HCT116 (cell line): Measurements from ENCODE around the gene PCSK6.

ENCODE experiments used
- EGR1 ChIP-seq: IDR thresholded peaks from 2 replicates; pipeline ENCODE4 v1.6.1; 2012; ENCODE audit warnings: low read depth
- ELF1 ChIP-seq: IDR thresholded peaks from 2 replicates; pipeline ENCODE4 v1.6.1; 2012; ENCODE audit warnings: low read depth, borderline replicate concordance
- EZH2 ChIP-seq: fragments of 200-600 bp; sonication (generic); IDR thresholded peaks from 2 replicates; pipeline ENCODE4 v1.6.1; 2017; ENCODE audit warnings: antibody characterized with exemption, mixed run types
- EZH2phosphoT487 ChIP-seq: fragments of 200-600 bp; IDR thresholded peaks from 2 replicates; pipeline ENCODE4 v1.6.1; 2018; ENCODE audit warnings: antibody characterized with exemption, borderline replicate concordance
- FOSL1 ChIP-seq: IDR thresholded peaks from 2 replicates; pipeline ENCODE4 v1.6.1; 2012; ENCODE audit warnings: low read depth
- POLR2A ChIP-seq: IDR thresholded peaks from 2 replicates; pipeline ENCODE4 v1.7.0; 2011; ENCODE audit warnings: borderline replicate concordance; ENCODE audit not compliant: insufficient read depth, insufficient read length; ENCODE audit errors: extremely low read depth
- POLR2AphosphoS5 ChIP-seq: IDR thresholded peaks from 2 replicates; pipeline ENCODE4 v1.6.1; 2011; ENCODE audit warnings: mild to moderate bottlenecking, low read depth, low read length, moderate library complexity
- RAD21 ChIP-seq: IDR thresholded peaks from 2 replicates; pipeline ENCODE4 v1.6.1; 2012; ENCODE audit warnings: low read depth, mild to moderate bottlenecking
- SP1 ChIP-seq: IDR thresholded peaks from 2 replicates; pipeline ENCODE4 v1.6.1; 2012; ENCODE audit warnings: low read depth
- TCF7L2 ChIP-seq: IDR thresholded peaks from 2 replicates; pipeline ENCODE4 v1.7.0; 2011; ENCODE audit warnings: borderline replicate concordance, inconsistent platforms; ENCODE audit not compliant: insufficient read depth, insufficient read length; ENCODE audit errors: extremely low read depth
- YY1 ChIP-seq: IDR thresholded peaks from 2 replicates; pipeline ENCODE4 v1.6.1; 2011; ENCODE audit warnings: low read length, low read depth, moderate library complexity, mild to moderate bottlenecking; ENCODE audit not compliant: insufficient replicate concordance; ENCODE audit errors: extremely low read depth
- TF ChIP-seq, protein P1 (sequence below), 3 experiments: fragments of 200-600 bp in 1 of 3; sonication (generic) in 1 of 3; IDR thresholded peaks in 2 of 3; conservative IDR thresholded peaks in 1 of 3; 2 replicates each; pipeline ENCODE4 v1.5.1; 2012 to 2017; ENCODE audit warnings: low read depth in 2 of 3, low read length in 2 of 3, antibody characterized with exemption in 1 of 3, borderline replicate concordance in 1 of 3, control low read depth in 1 of 3, mild to moderate bottlenecking in 1 of 3, mixed read lengths in 1 of 3, mixed run types in 1 of 3, moderate library complexity in 1 of 3; ENCODE audit not compliant: insufficient read depth in 1 of 3
- TF ChIP-seq, protein P2 (sequence below): IDR thresholded peaks from 2 replicates; pipeline ENCODE4 v1.6.1; 2012
- TF ChIP-seq, protein P3 (sequence below): IDR thresholded peaks from 2 replicates; pipeline ENCODE4 v1.6.1; 2012; ENCODE audit warnings: low read depth

DNA sequence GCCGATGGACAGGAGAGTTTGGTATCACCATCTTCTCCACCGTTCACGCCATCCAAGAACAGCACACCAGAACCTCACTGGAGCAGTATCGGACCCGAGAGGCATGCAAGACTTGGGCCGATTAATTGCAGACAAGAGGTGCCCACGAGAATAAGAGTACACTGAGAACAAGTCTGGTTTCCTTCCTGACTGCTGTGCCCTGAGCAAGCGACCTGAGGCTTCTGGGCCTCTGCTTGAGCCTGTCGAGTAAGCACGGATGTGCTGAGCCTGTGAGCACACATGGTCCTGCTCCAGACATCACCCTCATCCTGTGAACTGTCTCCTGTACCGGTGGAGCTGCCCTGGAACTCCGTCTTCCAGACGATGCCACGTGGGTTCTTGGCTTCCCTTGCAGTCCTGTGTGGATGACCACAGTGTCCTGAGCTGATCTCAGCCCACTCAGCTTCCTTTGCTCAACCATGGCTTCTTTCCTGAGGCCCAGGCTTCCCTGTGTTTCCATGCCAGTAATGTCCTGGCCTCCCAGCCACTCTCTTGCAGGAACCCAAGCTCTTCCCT is 160.1 kb downstream of the PCSK6 start:
- TF ChIP-seq, protein P1, sequence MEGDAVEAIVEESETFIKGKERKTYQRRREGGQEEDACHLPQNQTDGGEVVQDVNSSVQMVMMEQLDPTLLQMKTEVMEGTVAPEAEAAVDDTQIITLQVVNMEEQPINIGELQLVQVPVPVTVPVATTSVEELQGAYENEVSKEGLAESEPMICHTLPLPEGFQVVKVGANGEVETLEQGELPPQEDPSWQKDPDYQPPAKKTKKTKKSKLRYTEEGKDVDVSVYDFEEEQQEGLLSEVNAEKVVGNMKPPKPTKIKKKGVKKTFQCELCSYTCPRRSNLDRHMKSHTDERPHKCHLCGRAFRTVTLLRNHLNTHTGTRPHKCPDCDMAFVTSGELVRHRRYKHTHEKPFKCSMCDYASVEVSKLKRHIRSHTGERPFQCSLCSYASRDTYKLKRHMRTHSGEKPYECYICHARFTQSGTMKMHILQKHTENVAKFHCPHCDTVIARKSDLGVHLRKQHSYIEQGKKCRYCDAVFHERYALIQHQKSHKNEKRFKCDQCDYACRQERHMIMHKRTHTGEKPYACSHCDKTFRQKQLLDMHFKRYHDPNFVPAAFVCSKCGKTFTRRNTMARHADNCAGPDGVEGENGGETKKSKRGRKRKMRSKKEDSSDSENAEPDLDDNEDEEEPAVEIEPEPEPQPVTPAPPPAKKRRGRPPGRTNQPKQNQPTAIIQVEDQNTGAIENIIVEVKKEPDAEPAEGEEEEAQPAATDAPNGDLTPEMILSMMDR (IDR thresholded peaks at IDR 0.05 in 2 of 3, conservative IDR thresholded peaks at IDR 0.05 in 1 of 3; ENCODE audit: borderline replicate concordance in 1 of 3, insufficient read depth in 1 of 3, low read depth in 2 of 3, low read length in 2 of 3): no peak
- TF ChIP-seq, protein P2, sequence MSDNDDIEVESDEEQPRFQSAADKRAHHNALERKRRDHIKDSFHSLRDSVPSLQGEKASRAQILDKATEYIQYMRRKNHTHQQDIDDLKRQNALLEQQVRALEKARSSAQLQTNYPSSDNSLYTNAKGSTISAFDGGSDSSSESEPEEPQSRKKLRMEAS: no peak
- TF ChIP-seq RAD21: no peak
- TF ChIP-seq EZH2phosphoT487: no peak
- TF ChIP-seq EZH2: no peak
- TF ChIP-seq SP1: no peak
- no peak for TF ChIP-seq POLR2AphosphoS5
- no peak for TF ChIP-seq TCF7L2
- TF ChIP-seq, protein P3, sequence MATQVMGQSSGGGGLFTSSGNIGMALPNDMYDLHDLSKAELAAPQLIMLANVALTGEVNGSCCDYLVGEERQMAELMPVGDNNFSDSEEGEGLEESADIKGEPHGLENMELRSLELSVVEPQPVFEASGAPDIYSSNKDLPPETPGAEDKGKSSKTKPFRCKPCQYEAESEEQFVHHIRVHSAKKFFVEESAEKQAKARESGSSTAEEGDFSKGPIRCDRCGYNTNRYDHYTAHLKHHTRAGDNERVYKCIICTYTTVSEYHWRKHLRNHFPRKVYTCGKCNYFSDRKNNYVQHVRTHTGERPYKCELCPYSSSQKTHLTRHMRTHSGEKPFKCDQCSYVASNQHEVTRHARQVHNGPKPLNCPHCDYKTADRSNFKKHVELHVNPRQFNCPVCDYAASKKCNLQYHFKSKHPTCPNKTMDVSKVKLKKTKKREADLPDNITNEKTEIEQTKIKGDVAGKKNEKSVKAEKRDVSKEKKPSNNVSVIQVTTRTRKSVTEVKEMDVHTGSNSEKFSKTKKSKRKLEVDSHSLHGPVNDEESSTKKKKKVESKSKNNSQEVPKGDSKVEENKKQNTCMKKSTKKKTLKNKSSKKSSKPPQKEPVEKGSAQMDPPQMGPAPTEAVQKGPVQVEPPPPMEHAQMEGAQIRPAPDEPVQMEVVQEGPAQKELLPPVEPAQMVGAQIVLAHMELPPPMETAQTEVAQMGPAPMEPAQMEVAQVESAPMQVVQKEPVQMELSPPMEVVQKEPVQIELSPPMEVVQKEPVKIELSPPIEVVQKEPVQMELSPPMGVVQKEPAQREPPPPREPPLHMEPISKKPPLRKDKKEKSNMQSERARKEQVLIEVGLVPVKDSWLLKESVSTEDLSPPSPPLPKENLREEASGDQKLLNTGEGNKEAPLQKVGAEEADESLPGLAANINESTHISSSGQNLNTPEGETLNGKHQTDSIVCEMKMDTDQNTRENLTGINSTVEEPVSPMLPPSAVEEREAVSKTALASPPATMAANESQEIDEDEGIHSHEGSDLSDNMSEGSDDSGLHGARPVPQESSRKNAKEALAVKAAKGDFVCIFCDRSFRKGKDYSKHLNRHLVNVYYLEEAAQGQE: no peak
- no peak for TF ChIP-seq YY1
- TF ChIP-seq POLR2A: no peak
- TF ChIP-seq ELF1: no peak
- TF ChIP-seq EGR1: no peak
- TF ChIP-seq FOSL1: no peak
